GM19238 (cell line): Measurements from ENCODE around the gene GPR156.

Source experiments
- DNase-seq: peaks from one replicate; pipeline ENCODE4 v3.0.0; 2011; ENCODE audit warnings: low spot score; ENCODE audit not compliant: insufficient read length

The GPR156 gene

GRCh38 chr3:120129718-120130513 lies 155.1 kb downstream of the GPR156 start:
- DNase-seq: no peak

- DNase-seq: no peak
Measured at GRCh38 chr3:120129051-120129450, 156.0 kb downstream of the GPR156 start.

- no peak for DNase-seq
Measured at GRCh38 chr3:120125992-120126391, 159.0 kb downstream of the GPR156 start.

- DNase-seq: no peak
Measured at GRCh38 chr3:120119846-120120510, 165.0 kb downstream of the GPR156 start.
